ENCODE measurements around the gene URGCP.
A peak's percentile ranks its signal among the peaks of the same experiment; 100 is the strongest.

The URGCP gene

GRCh38 chr7:43922726-43923125 lies 16.3 kb upstream of the URGCP start:
- in situ Hi-C loops (cut with HindIII; ENCODE audit: low sequenced_read_pairs), result no loop called here
- no peak for DNase-seq (ENCODE audit: low read depth, low spot score)
- TF ChIP-seq, protein P1, sequence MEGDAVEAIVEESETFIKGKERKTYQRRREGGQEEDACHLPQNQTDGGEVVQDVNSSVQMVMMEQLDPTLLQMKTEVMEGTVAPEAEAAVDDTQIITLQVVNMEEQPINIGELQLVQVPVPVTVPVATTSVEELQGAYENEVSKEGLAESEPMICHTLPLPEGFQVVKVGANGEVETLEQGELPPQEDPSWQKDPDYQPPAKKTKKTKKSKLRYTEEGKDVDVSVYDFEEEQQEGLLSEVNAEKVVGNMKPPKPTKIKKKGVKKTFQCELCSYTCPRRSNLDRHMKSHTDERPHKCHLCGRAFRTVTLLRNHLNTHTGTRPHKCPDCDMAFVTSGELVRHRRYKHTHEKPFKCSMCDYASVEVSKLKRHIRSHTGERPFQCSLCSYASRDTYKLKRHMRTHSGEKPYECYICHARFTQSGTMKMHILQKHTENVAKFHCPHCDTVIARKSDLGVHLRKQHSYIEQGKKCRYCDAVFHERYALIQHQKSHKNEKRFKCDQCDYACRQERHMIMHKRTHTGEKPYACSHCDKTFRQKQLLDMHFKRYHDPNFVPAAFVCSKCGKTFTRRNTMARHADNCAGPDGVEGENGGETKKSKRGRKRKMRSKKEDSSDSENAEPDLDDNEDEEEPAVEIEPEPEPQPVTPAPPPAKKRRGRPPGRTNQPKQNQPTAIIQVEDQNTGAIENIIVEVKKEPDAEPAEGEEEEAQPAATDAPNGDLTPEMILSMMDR (IDR thresholded peaks at IDR 0.05; ENCODE audit: low read depth, low read length), result no peak
- no peak overlapping the region for H3K4me3 ChIP-seq (ENCODE audit: low read depth, low read length)

- TF ChIP-seq, protein P1 (IDR thresholded peaks at IDR 0.05; ENCODE audit: low read depth, low read length), result no peak
- no peak overlapping the region for H3K4me3 ChIP-seq (ENCODE audit: low read depth, low read length)
- in situ Hi-C loops (cut with HindIII; ENCODE audit: low sequenced_read_pairs), result no loop called here
- no peak for DNase-seq (ENCODE audit: low read depth, low spot score)
Measured at GRCh38 chr7:43921423-43921822, 15.0 kb upstream of the URGCP start.

- in situ Hi-C loops (cut with HindIII; ENCODE audit: low sequenced_read_pairs), result no loop called here
- DNase-seq (ENCODE audit: low read depth, low spot score), result no peak
- H3K4me3 ChIP-seq (ENCODE audit: low read depth, low read length), result no peak overlapping the region
- TF ChIP-seq, protein P1 (IDR thresholded peaks at IDR 0.05; ENCODE audit: low read depth, low read length), result no peak
Measured at GRCh38 chr7:43915907-43916306, 9.5 kb upstream of the URGCP start.

- no peak for DNase-seq (ENCODE audit: low read depth, low spot score)
- TF ChIP-seq, protein P1 (IDR thresholded peaks at IDR 0.05; ENCODE audit: low read depth, low read length), result no peak
- in situ Hi-C loops (cut with HindIII; ENCODE audit: low sequenced_read_pairs), result no loop called here
- no peak overlapping the region for H3K4me3 ChIP-seq (ENCODE audit: low read depth, low read length)
Measured at GRCh38 chr7:43914795-43915194, 8.4 kb upstream of the URGCP start.

GRCh38 chr7:43905956-43906330 lies 453 bp downstream of the URGCP start:
- TF ChIP-seq, protein P1 (IDR thresholded peaks at IDR 0.05; ENCODE audit: low read depth, low read length), result no peak
- H3K4me3 ChIP-seq (ENCODE audit: low read depth, low read length), result peak overlapping the region; percentile 56
- peak; percentile 29 for DNase-seq (ENCODE audit: low read depth, low spot score)
- in situ Hi-C loops (cut with HindIII; ENCODE audit: low sequenced_read_pairs), result no loop called here

GRCh38 chr7:43905209-43905946 lies 1.0 kb downstream of the URGCP start:
- H3K4me3 ChIP-seq (ENCODE audit: low read depth, low read length), result peak overlapping the region; percentile 56
- TF ChIP-seq, protein P1 (IDR thresholded peaks at IDR 0.05; ENCODE audit: low read depth, low read length), result no peak
- DNase-seq (ENCODE audit: low read depth, low spot score), result no peak
- in situ Hi-C loops (cut with HindIII; ENCODE audit: low sequenced_read_pairs), result no loop called here
